ENCODE data around the gene SLC24A3. TPM values are rescaled to one million over a fixed set of nuclear protein-coding genes. Genes with fewer than 3 reads are reported as not detected.

Gene SLC24A3
- total RNA-seq, 1 donor from 2014 or later: not detected

- intact Hi-C loops (cut with micrococcal nuclease): no loop called here
Measured at GRCh38 chr20:19301142-19301541, 88.7 kb downstream of the SLC24A3 start.

- intact Hi-C loops (cut with micrococcal nuclease): no loop called here
Measured at GRCh38 chr20:19301843-19302242, 89.4 kb downstream of the SLC24A3 start.

GRCh38 chr20:19302714-19303113 lies 90.3 kb downstream of the SLC24A3 start:
- intact Hi-C loops (cut with micrococcal nuclease): no loop called here

- intact Hi-C loops (cut with micrococcal nuclease): no loop called here
Measured at GRCh38 chr20:19304389-19304788, 91.9 kb downstream of the SLC24A3 start.

GRCh38 chr20:19304886-19305415 lies 92.5 kb downstream of the SLC24A3 start:
- intact Hi-C loops (cut with micrococcal nuclease): no loop called here

- intact Hi-C loops (cut with micrococcal nuclease): no loop called here
Measured at GRCh38 chr20:19308146-19308545, 95.7 kb downstream of the SLC24A3 start.

- intact Hi-C loops (cut with micrococcal nuclease): no loop called here
Measured at GRCh38 chr20:19310541-19310940, 98.1 kb downstream of the SLC24A3 start.

- intact Hi-C loops (cut with micrococcal nuclease): no loop called here
Measured at GRCh38 chr20:19313342-19314069, 101.1 kb downstream of the SLC24A3 start.

- intact Hi-C loops (cut with micrococcal nuclease): no loop called here
Measured at GRCh38 chr20:19314621-19315020, 102.2 kb downstream of the SLC24A3 start.

GRCh38 chr20:19317237-19318069 lies 105.0 kb downstream of the SLC24A3 start:
- intact Hi-C loops (cut with micrococcal nuclease): no loop called here

GRCh38 chr20:19318610-19319009 lies 106.2 kb downstream of the SLC24A3 start:
- intact Hi-C loops (cut with micrococcal nuclease): no loop called here

- intact Hi-C loops (cut with micrococcal nuclease): no loop called here
Measured at GRCh38 chr20:19320005-19320404, 107.6 kb downstream of the SLC24A3 start.

GRCh38 chr20:19321176-19321575 lies 108.7 kb downstream of the SLC24A3 start:
- intact Hi-C loops (cut with micrococcal nuclease): no loop called here

- intact Hi-C loops (cut with micrococcal nuclease): no loop called here
Measured at GRCh38 chr20:19322061-19322985, 109.9 kb downstream of the SLC24A3 start.

GRCh38 chr20:19327401-19327800 lies 115.0 kb downstream of the SLC24A3 start:
- intact Hi-C loops (cut with micrococcal nuclease): no loop called here

GRCh38 chr20:19328676-19329075 lies 116.2 kb downstream of the SLC24A3 start:
- intact Hi-C loops (cut with micrococcal nuclease): no loop called here

- intact Hi-C loops (cut with micrococcal nuclease): no loop called here
Measured at GRCh38 chr20:19330038-19330437, 117.6 kb downstream of the SLC24A3 start.

GRCh38 chr20:19330731-19331130 lies 118.3 kb downstream of the SLC24A3 start:
- intact Hi-C loops (cut with micrococcal nuclease): no loop called here

GRCh38 chr20:19333563-19333962 lies 121.1 kb downstream of the SLC24A3 start:
- intact Hi-C loops (cut with micrococcal nuclease): no loop called here

- intact Hi-C loops (cut with micrococcal nuclease): no loop called here
Measured at GRCh38 chr20:19335341-19335740, 122.9 kb downstream of the SLC24A3 start.

- intact Hi-C loops (cut with micrococcal nuclease): no loop called here
Measured at GRCh38 chr20:19335916-19336315, 123.5 kb downstream of the SLC24A3 start.

All from T-helper 1 cell treated with Interleukin-12 subunit alpha and Interleukin-12 subunit beta and Interleukin-4 antibody, amounts not matched to agents 30 ng/mL and 1 ng/mL, for 36 hours (primary cell).